WTC11 (cell line): ENCODE data around the gene HES6.

Experiments used
- CTCF ChIP-seq: fragments of 200-600 bp; IDR thresholded peaks from 2 replicates; pipeline ENCODE4 v1.8.0; 2022; ENCODE audit warnings: antibody characterized with exemption
- NFYB ChIP-seq: sonication (generic); formaldehyde crosslinking; conservative IDR thresholded peaks from 2 replicates; pipeline ENCODE4 v1.8.0; 2022; ENCODE audit warnings: low read depth, missing genetic modification reagents
- TCF7 ChIP-seq: sonication (generic); formaldehyde crosslinking; IDR thresholded peaks from 2 replicates; pipeline ENCODE4 v1.8.0; 2022; ENCODE audit warnings: mild to moderate bottlenecking, low read depth, missing genetic modification reagents, moderate library complexity

DNA sequence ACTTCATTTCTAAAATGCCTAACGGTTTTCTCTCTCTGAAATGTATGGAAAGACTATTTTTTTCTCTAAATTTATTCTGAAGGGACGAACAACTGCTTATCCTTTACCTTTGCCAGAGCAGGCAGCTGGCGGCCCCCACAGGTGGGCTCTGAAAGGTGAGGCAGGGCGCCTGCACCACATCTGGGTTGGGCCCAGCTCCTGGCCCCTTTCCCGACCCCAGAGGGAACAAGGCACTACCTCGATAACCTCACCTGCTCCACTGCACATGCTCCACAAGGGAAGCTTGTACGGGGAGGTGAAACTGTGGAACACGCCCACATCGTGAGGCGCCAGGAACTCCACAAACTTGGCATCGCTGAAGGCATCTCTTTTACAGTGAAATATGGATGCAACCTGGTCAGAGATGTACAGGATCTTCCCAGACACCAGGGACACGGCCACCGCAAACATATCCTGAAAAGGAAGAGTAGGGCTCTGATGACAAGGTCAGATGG lies 31.3 kb upstream of the HES6 start:
- TF ChIP-seq CTCF (no peak), NFYB (CRISPR knock-in tag) (no peak), TCF7 (CRISPR knock-in tag) (no peak)
